Measurements from ENCODE around the gene SYNGR4. TPM values are rescaled to one million over a fixed set of nuclear protein-coding genes. Genes with fewer than 3 reads are reported as not detected.
"Not testable (repeated sequence)": the region's sequence is repeated elsewhere in the genome, so short reads cannot be mapped to it uniquely, and the experiment has no call there.

SYNGR4 gene
- total RNA-seq, 4 donors from 2014 or later, result not detected

DNA sequence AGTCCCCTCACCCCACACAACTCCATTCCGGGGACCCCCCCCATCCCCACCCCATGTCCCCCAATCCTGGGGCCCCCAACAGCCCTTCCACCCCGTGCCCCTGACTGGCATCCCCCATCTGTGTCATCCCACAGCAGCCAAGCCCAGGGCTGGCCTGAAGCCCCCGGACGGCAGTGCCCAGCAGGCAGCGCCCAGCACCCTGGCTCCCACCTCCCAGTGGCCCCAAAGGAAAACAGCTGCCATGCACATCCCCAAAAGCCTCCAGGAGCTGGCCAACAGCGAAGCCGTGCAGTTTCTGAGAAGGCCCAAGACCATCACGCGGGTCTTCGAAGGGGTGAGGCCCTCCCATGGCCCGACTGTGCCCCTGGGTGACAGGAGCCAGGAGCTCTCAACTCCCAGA lies 1.4 kb downstream of the SYNGR4 start:
- Histone ChIP-seq H3K4me3 (no peak overlapping the region), H3K27me3 (no peaks in the 10 kb centered on the region), H3K9me3 (no peaks in the 10 kb centered on the region), H3K27ac (no peak overlapping the region), H3K4me1 (peaks cover 0 to 15% (median 5%) of the 10 kb centered on the region in 4 donors), H3K36me3 (peaks cover 0 to 3% (median 0%) of the 10 kb centered on the region in 3 donors)
- TF ChIP-seq POLR2A (IDR thresholded peaks at IDR 0.05), result no peak
- TF ChIP-seq EP300 (IDR thresholded peaks at IDR 0.05), result no peak
- TF ChIP-seq, protein P1, sequence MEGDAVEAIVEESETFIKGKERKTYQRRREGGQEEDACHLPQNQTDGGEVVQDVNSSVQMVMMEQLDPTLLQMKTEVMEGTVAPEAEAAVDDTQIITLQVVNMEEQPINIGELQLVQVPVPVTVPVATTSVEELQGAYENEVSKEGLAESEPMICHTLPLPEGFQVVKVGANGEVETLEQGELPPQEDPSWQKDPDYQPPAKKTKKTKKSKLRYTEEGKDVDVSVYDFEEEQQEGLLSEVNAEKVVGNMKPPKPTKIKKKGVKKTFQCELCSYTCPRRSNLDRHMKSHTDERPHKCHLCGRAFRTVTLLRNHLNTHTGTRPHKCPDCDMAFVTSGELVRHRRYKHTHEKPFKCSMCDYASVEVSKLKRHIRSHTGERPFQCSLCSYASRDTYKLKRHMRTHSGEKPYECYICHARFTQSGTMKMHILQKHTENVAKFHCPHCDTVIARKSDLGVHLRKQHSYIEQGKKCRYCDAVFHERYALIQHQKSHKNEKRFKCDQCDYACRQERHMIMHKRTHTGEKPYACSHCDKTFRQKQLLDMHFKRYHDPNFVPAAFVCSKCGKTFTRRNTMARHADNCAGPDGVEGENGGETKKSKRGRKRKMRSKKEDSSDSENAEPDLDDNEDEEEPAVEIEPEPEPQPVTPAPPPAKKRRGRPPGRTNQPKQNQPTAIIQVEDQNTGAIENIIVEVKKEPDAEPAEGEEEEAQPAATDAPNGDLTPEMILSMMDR (IDR thresholded peaks at IDR 0.05), result no peak
- WGBS, 2 donors, result 98% methylated on average over 8 to 11 of the region's 11 CpGs
- DNase-seq (ENCODE audit: low spot score in 2 of 2), result no peak

DNA sequence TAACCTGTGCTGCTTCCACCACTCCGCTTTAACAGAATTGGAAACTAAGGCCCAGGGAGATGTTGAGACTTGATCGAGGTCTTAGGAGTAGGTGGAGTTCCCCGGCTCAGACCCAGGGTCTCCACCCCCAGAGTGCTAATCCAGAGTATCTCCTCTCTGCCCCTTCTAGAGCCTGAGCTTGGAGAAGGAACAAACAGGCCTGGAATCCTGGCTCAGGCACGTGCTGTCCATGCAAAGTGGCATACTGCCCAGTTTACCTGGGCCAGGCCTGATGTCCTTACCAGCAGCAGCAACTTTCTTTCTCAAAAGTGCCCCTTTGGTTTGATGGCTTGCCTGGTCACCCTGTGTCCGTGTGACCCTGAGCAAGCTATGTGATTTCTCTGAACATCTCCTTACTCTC lies 3.7 kb downstream of the SYNGR4 start:
- Histone ChIP-seq H3K36me3 (no peaks in the 10 kb centered on the region), H3K27ac (no peak overlapping the region), H3K27me3 (no peaks in the 10 kb centered on the region), H3K4me3 (no peak overlapping the region), H3K9me3 (no peaks in the 10 kb centered on the region), H3K4me1 (peaks cover 0 to 10% (median 5%) of the 10 kb centered on the region in 4 donors)
- 54 to 61% methylated on average over 5 of the region's 5 CpGs for WGBS, 2 donors
- TF ChIP-seq EP300 (IDR thresholded peaks at IDR 0.05) (no peak), POLR2A (IDR thresholded peaks at IDR 0.05) (no peak)
- TF ChIP-seq, protein P1 (IDR thresholded peaks at IDR 0.05), result no peak
- DNase-seq (ENCODE audit: low spot score in 2 of 2), result no peak

DNA sequence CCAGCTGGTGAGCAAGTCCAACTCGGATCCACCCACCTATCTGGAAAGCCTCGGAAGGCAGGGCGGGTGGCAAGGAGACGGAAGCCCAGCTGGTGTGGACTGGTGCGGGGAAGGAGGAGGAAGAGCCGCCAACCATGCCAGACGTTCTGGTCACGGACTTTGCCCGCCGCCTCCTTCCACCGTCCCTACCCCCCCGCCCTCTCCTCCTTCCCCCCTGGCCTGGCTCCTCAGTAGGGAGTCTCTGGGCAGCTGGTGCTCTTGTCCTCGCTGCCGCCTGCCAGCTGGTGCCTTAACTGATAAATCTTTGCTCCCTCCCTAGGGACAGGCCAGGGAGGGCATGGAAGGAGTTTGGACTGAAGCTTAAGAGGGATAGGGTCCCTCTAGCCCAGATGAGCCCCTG lies 4.8 kb downstream of the SYNGR4 start:
- WGBS, 2 donors, result 76 to 78% methylated on average over 14 of the region's 14 CpGs
- H3K4me1 ChIP-seq, result peaks cover 0 to 6% (median 5%) of the 10 kb centered on the region in 4 donors
- no peak for DNase-seq (ENCODE audit: low spot score in 2 of 2)
- no peaks in the 10 kb centered on the region for H3K9me3 ChIP-seq
- no peak overlapping the region for H3K4me3 ChIP-seq
- H3K36me3 ChIP-seq, result no peaks in the 10 kb centered on the region
- TF ChIP-seq POLR2A (IDR thresholded peaks at IDR 0.05) (no peak), EP300 (IDR thresholded peaks at IDR 0.05) (no peak)
- TF ChIP-seq, protein P1 (IDR thresholded peaks at IDR 0.05), result no peak
- no peaks in the 10 kb centered on the region for H3K27me3 ChIP-seq
- H3K27ac ChIP-seq, result no peak overlapping the region

DNA sequence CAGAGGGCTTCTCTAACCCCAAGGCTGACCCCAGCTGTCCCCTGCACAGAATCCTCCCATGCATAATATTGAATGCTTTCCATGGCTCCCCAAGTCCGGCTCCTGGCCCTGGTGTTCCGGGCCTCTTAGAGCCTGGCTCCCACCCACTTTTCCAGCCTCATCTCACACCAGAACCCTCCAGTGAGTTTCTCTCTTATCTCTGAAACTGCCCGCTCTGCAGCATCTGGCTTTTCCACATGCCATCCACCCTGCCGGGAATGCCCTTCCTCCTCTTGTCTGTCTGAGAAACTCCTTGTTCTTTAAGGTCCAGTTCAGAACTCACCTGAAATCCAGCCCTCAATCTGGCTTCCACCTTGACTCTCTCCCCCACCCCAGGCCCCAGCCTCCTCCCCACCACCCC lies 6.8 kb downstream of the SYNGR4 start:
- Histone ChIP-seq H3K4me1 (no peaks in the 10 kb centered on the region), H3K27me3 (no peaks in the 10 kb centered on the region), H3K36me3 (no peaks in the 10 kb centered on the region), H3K27ac (no peak overlapping the region), H3K4me3 (no peak overlapping the region), H3K9me3 (no peaks in the 10 kb centered on the region)
- 75% methylated on average over 4 of the region's 4 CpGs for WGBS, 2 donors
- no peak for TF ChIP-seq POLR2A (IDR thresholded peaks at IDR 0.05)
- TF ChIP-seq, protein P1 (IDR thresholded peaks at IDR 0.05), result no peak
- TF ChIP-seq EP300 (IDR thresholded peaks at IDR 0.05), result no peak
- no peak for DNase-seq (ENCODE audit: low spot score in 2 of 2)

DNA sequence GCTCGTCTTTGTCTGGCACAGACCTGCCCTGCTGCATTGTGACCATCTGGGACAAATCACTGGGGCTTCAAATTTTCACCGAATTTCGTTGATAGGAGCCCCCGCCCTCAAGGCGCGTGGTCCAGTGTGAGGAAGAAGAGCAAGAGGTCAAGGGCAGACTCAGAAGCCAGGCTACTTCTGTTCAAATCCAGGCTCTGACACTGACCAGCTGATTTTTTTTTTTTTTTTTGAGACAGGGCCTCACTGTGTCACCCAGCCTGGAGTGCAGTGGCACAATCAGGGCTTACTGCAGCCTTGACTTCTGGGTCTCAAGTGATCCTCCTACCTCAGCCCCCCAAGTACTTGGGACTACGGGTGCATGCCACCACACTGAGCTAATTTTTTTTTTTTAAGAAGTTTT lies 7.2 kb downstream of the SYNGR4 start:
- TF ChIP-seq EP300 (IDR thresholded peaks at IDR 0.05) (no peak), POLR2A (IDR thresholded peaks at IDR 0.05) (no peak)
- TF ChIP-seq, protein P1 (IDR thresholded peaks at IDR 0.05), result no peak
- WGBS, 2 donors, result 66 to 69% methylated on average over 7 of the region's 7 CpGs
- no peaks in the 10 kb centered on the region for H3K36me3 ChIP-seq
- H3K9me3 ChIP-seq, result no peaks in the 10 kb centered on the region
- no peak overlapping the region for H3K4me3 ChIP-seq
- H3K27me3 ChIP-seq, result no peaks in the 10 kb centered on the region
- DNase-seq (ENCODE audit: low spot score in 2 of 2), result no peak
- H3K27ac ChIP-seq, result no peak overlapping the region
- H3K4me1 ChIP-seq, result no peaks in the 10 kb centered on the region

DNA sequence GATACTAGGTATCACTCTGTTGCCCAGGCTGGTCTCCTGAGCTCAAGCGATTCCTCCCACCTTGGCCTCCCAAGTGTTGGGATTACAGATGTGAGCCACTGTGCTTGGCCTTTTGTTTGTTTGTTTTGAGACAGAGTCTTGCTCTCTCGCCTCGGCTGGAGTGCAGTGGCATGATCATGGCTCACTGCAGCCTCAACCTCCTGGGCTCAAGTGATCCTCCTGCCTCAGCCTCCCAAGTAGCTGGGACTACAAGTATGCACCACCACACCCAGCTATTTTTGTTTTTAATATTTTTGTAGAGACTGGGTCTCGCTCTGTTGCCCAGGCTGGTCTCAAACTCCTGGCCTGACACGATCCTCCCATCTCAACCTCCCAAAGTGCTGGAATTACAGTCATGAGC lies 7.6 kb downstream of the SYNGR4 start:
- H3K9me3 ChIP-seq; H3K4me1 ChIP-seq; DNase-seq (ENCODE audit: low spot score in 2 of 2); H3K27ac ChIP-seq; H3K36me3 ChIP-seq; H3K27me3 ChIP-seq; H3K4me3 ChIP-seq: not testable (repeated sequence)
- WGBS, 2 donors, result 91 to 92% methylated on average over 5 of the region's 5 CpGs
